Uterus (tissue), 4 donors: Measurements from ENCODE around the gene PER3. TPM values are rescaled to one million over a fixed set of nuclear protein-coding genes. Genes with fewer than 3 reads are reported as not detected.

Experiments used
- DNase-seq, 2 donors: peaks; one replicate each; pipeline ENCODE4 v3.0.0-alpha.2; 2019 to 2020
- H3K27ac ChIP-seq, 2 donors: fragments of 200-600 bp; sonication (generic); 1 replicate in 1 of 2; 2 replicates in 1 of 2; pipeline ENCODE4 v1.5.1; 2016 to 2018
- H3K27me3 ChIP-seq, 2 donors: fragments of 200-600 bp; sonication (generic); one replicate each; pipeline ENCODE4 v1.5.1; 2018 to 2019; ENCODE audit warnings: control low read depth in 1 of 2
- H3K36me3 ChIP-seq, 2 donors: fragments of 200-600 bp; sonication (generic); one replicate each; pipeline ENCODE4 v1.5.1; 2019; ENCODE audit warnings: control low read depth in 1 of 2
- H3K4me1 ChIP-seq, 2 donors: fragments of 200-600 bp; sonication (generic); one replicate each; pipeline ENCODE4 v1.5.1; 2018 to 2019; ENCODE audit warnings: control low read depth in 1 of 2
- H3K4me3 ChIP-seq, 2 donors: fragments of 200-600 bp; sonication (generic); 1 replicate in 1 of 2; 2 replicates in 1 of 2; pipeline ENCODE4 v1.5.1; 2018 to 2019; ENCODE audit warnings: mild to moderate bottlenecking in 1 of 2
- H3K9me3 ChIP-seq, 2 donors: fragments of 200-600 bp; sonication (generic); one replicate each; pipeline ENCODE4 v1.5.1; 2019; ENCODE audit warnings: control low read depth in 1 of 2
- CTCF ChIP-seq, 4 experiments: fragments of 200-600 bp in 2 of 4; fragments of 450-650 bp in 2 of 4; sonication (generic) in 2 of 4; IDR thresholded peaks; one replicate each; pipeline ENCODE4 v1.5.1; 2016 to 2019; ENCODE audit warnings: antibody characterized with exemption in 4 of 4, mild to moderate bottlenecking in 2 of 4, moderate library complexity in 1 of 4
- POLR2A ChIP-seq, 2 donors: fragments of 450-650 bp; IDR thresholded peaks; one replicate each; pipeline ENCODE4 v1.6.1; 2016; ENCODE audit warnings: antibody characterized with exemption in 2 of 2, mild to moderate bottlenecking in 1 of 2, moderate library complexity in 1 of 2
- intact Hi-C: fragments of 100-400 bp; cut with DNase I; formaldehyde crosslinking; loops from one replicate; pipeline ENCODE4 v1.15.1; 2023; ENCODE audit warnings: low total_unique reads
- total RNA-seq, 4 donors: library from RNA; depleted of rRNA in 3 of 4; stranded (reverse); fragments of >200 nt in 3 of 4; gene quantifications; one replicate each; pipeline versions ENCODE4 v1.1.0 to v1.2.4, GENCODE V29; 2014 to 2023
- donor health status: DM: yes; HTN: yes; CAD: no.

PER3 gene
- total RNA-seq, 4 donors from 2014 or later = 6.9 to 69.0 (median 20.7) TPM

- no peaks in the 10 kb centered on the region for H3K4me1 ChIP-seq
- TF ChIP-seq CTCF (IDR thresholded peaks at IDR 0.05) (no peak), POLR2A (IDR thresholded peaks at IDR 0.05) (no peak)
- H3K27ac ChIP-seq = no peak overlapping the region
- intact Hi-C loops = loop anchor here (5.0 kb wide), 1 partner anchor 87 kb away; no protein-coding TSS in a partner anchor
- H3K4me3 ChIP-seq = no peak overlapping the region
- H3K36me3 ChIP-seq = no peaks in the 10 kb centered on the region
- no peak for DNase-seq
- H3K27me3 ChIP-seq = no peaks in the 10 kb centered on the region
- H3K9me3 ChIP-seq = no peaks in the 10 kb centered on the region
Measured at GRCh38 chr1:7754234-7754633, 29.9 kb upstream of the PER3 start.

GRCh38 chr1:7755448-7755847, 28.6 kb upstream of the PER3 start:
- Histone ChIP-seq H3K4me3 (no peak overlapping the region), H3K9me3 (no peaks in the 10 kb centered on the region), H3K27ac (no peak overlapping the region), H3K4me1 (no peaks in the 10 kb centered on the region), H3K27me3 (no peaks in the 10 kb centered on the region), H3K36me3 (no peaks in the 10 kb centered on the region)
- no peak for DNase-seq
- intact Hi-C loops = no loop called here
- TF ChIP-seq CTCF (IDR thresholded peaks at IDR 0.05) (no peak), POLR2A (IDR thresholded peaks at IDR 0.05) (no peak)

- Histone ChIP-seq H3K9me3 (no peaks in the 10 kb centered on the region), H3K27ac (peak overlapping the region in 1 of 2 donors; percentile 49), H3K27me3 (no peaks in the 10 kb centered on the region), H3K36me3 (no peaks in the 10 kb centered on the region), H3K4me1 (no peaks in the 10 kb centered on the region), H3K4me3 (no peak overlapping the region)
- no peak for DNase-seq
- intact Hi-C loops = no loop called here
- TF ChIP-seq POLR2A (IDR thresholded peaks at IDR 0.05) (no peak), CTCF (IDR thresholded peaks at IDR 0.05) (no peak)
Measured at GRCh38 chr1:7760245-7760644, 23.8 kb upstream of the PER3 start.

- H3K4me3 ChIP-seq = no peak overlapping the region
- H3K9me3 ChIP-seq = no peaks in the 10 kb centered on the region
- no peaks in the 10 kb centered on the region for H3K27me3 ChIP-seq
- no peak for DNase-seq
- TF ChIP-seq POLR2A (IDR thresholded peaks at IDR 0.05) = no peak
- no peak for TF ChIP-seq CTCF (IDR thresholded peaks at IDR 0.05)
- intact Hi-C loops = no loop called here
- H3K36me3 ChIP-seq = no peaks in the 10 kb centered on the region
- H3K27ac ChIP-seq = no peak overlapping the region
- H3K4me1 ChIP-seq = no peaks in the 10 kb centered on the region
Measured at GRCh38 chr1:7761103-7761502, 23.0 kb upstream of the PER3 start.

- H3K27ac ChIP-seq = no peak overlapping the region
- no peaks in the 10 kb centered on the region for H3K36me3 ChIP-seq
- H3K9me3 ChIP-seq = no peaks in the 10 kb centered on the region
- peaks cover 0 to 3% of the 10 kb centered on the region in 2 donors for H3K4me1 ChIP-seq
- H3K4me3 ChIP-seq = no peak overlapping the region
- no peak for DNase-seq
- intact Hi-C loops = no loop called here
- no peaks in the 10 kb centered on the region for H3K27me3 ChIP-seq
- TF ChIP-seq CTCF (IDR thresholded peaks at IDR 0.05) (no peak), POLR2A (IDR thresholded peaks at IDR 0.05) (no peak)
Measured at GRCh38 chr1:7767176-7767575, 16.9 kb upstream of the PER3 start.
